ENCODE data around the gene CCDC116.
"Not testable (repeated sequence)": the region's sequence is repeated elsewhere in the genome, so short reads cannot be mapped to it uniquely, and the experiment has no call there.

The CCDC116 gene

GRCh38 chr22:21652547-21653545, 20.3 kb downstream of the CCDC116 start:
- DNase-seq: no peak

DNA sequence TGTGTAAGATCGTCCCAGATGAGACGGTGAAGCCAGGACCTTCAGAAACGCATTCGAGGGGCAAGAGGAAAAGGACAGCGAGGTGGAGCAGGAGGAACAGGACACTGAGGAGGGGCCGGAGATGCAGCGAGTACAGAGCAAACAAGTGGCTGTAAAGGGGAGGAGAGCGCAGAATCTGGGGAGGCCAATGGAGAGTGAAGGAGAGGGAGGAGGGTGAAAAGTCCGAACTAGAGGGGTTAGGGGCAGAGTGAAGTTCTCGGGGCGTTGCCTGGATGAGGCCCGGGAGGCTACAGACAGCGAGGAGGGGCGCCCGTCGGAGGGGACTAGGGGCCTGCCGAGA, 24.4 kb downstream of the CCDC116 start:
- no peak for DNase-seq

DNA sequence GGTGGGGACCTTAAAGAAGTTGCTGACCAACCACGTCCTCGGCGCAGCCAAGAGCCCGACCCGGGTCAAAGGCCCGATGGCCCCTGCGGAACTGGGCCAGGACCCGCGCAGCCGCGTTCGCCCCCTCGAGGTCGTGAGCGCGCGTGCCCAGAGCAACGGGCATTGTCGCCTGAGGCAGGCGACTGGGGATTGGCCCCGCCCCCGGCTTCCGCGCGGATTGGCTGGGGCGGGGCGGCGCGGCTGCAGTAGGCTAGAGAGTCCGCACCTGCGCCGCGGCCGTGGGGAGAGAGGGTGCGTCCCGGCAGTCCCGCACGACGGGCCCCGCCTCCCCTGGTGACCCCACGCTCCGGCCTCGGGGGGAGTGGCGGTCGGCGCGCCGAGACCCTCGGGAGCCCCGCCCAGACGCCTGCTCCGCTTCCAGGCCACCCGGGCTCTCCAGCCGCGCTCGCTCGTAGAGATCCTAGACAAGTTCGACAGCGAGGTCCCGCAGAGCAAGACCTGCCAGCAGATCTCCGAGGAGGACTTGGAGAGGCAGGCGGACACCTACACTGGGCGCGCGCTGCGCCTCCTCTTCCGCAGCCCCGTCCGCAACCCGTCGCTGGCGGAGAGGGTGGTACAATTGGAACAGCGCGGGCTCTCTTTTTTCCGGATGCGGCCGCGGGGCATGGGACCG, 24.9 kb downstream of the CCDC116 start:
- peak; percentile 36 for DNase-seq

DNA sequence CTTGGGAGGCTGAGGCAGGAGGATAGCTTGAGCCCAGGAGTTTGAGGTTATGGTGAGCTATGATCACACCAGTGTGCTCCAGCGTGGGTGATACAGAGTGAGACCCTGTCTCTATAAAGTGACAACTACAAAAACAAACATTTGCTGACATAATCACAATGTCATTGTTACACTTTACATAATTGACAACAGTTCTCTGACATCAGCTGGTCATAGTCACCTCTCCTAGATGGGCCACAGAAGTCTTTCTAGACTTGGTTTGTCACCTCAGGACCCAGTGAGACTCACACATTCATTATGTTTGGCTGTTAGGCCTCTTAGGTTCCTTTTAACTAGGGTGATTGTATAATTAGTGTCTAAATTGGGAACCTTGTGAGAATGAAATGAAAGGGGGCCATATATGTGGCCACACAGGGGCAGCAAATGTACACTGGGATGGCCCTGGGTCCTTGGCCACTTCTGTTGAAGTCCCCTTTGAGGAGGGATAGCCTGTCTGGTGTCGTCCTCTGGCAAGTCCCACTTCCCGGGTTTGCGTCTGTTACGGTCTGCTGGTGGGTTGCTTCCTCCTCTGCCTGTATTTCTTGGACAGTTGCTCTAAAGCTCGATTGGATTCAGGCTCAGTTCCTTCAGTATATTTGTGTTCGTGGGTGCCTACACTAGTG, 27.4 kb downstream of the CCDC116 start:
- DNase-seq: no peak

- DNase-seq: no peak
These were observed 28.3 kb downstream of the CCDC116 start for GRCh38 chr22:21660904-21661303.

DNA sequence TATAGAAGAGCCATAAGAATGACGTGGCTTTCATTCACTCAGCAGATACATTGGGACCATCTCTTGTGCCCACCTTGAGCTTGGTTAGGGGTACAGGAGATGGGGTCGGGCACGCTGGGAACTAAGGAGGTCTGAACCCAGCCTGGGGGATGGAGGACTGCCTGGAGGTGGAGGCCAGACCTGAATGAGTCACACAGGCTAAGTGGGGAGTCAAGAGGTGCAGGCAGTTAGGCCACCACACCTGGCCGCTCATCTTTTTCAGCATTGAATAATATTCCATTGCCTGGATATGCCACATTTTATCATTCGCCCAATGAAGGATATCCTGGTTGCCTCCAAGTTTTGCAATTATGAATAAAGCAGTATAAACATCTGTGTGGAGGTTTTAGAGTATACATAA, 29.4 kb downstream of the CCDC116 start:
- DNase-seq: no peak

DNA sequence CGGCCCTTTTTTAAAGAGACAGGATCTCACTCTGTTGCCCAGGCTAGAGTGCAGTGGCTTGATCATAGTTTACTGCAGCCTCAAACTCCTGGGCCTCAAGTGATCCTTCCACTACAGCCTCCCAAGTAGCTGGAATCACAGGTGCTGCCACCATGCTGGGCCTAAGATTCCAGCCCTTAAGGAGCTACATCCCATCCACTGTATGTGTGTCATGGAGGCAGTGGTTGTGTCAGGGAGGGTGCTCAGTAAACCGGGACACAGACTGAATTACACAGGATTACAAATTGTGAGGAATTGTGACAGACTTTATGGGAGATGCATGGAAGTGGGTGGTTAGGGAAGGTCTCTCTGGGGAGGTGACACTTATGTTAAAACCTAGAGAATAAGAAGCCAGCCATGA, 31.2 kb downstream of the CCDC116 start:
- DNase-seq: no peak

DNA sequence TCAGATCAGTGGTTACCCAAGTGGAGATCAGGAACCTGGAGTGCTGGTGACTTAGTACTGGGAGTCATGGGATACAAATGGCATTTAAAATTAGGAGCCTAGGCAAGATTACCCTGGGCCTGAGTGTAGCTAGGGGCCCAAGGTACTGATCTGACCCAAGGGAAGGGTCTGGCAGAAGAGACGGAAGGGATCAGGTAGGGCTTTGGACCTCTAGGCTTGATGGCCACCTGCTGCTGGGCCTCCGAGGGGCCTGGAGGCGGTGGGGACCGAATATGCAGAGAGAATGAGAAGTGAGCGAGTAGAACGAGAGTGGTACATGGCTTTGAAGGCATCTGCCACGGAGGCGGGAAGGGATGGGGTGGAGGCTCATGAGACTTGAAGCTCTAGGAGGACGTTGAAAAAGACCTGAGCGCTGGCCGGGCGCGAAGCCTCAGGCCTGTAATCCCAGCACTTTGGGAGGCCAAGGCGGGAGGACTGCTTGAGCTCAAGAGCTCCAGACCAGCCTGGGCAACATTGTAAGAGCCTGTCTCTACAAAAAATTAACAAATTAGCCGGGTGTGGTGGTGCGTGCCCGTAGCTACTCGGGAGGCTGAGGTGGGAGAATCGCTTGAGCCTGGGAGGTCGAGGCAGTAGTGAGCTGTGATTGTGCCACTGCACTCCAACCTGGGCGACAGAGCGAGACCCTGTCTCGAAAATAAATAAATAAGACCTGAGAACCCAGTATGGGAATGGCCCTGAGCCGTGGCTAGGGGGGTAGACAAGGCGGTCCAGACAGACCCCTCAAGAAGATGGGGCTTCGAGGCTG, 32.7 kb downstream of the CCDC116 start:
- no peak for DNase-seq

- no peak for DNase-seq
These were observed 34.2 kb downstream of the CCDC116 start for GRCh38 chr22:21666786-21667185.

- DNase-seq: no peak
These were observed 36.5 kb downstream of the CCDC116 start for GRCh38 chr22:21669026-21669425.

GRCh38 chr22:21672107-21672629, 39.6 kb downstream of the CCDC116 start:
- no peak for DNase-seq

DNA sequence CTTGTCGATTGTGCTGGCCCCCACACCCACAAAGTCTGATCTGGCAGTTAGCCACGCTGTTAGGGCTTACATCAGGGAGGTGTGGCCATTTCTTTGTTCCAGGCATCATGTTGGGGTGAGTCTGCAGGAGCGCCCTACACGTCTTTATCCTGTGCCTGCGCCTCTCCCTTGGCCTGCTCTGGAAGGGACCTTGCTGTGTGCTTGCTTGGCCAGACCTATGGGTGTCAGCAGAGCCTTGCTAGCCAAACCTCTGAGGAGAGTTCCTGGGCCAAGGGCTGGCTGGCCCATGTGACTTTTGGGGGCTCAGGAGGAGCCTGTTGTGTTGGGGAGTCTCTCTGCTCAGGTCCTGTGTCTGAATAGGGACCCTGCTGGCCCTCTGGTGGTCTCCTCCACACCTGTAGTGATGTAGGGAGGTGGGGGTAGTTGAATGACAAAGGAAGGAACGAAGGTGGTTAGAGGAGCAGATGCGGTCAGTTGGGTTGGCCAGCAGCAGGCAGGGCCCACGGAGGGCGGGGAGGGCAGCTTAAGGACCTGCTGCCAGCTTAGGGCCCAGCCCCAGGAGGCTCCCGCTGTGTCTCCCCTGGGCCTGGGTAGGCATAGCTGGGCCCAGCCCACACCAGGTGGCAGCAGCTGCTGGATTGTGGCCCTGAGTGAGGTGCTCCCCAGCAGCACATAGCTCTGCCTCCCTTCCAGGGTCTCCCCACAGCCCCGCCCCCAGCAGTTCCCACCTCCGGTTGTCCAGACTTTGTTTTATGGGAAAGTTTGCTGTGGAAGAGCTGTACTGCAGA, 41.2 kb downstream of the CCDC116 start:
- DNase-seq: no peak

DNA sequence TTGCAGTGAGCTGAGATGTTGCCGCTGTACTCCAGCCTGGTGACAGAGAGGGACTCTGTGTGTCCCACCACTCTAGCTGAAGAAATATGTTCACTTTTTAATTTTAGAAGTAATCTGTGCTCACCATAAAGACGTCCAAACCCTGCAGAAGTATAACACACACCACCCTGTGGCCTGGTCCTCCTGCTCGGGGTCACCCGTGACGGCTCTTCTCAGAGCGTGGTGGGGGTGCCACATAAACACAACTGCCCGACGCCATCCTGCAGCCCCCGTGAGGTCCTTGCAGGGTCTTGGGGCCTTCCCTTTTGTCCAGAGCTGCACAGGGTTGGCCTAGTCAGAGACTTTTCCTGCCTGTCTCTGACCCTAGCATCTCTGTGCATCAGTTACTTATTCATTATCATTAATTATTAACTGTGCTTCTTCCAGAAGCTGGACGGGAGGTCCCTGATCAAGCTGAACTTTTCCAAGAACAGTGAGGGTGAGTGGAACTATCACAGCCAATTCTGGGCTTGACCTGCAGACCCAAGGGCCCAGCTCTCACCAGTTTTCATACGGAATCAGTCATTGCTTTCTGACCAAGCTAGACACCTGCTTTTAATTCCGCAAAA, 42.2 kb downstream of the CCDC116 start:
- DNase-seq: no peak

- no peak for DNase-seq
These were observed 45.3 kb downstream of the CCDC116 start for GRCh38 chr22:21677606-21678443.

- DNase-seq: not testable (repeated sequence)
These were observed 46.3 kb downstream of the CCDC116 start for GRCh38 chr22:21678842-21679241.

GRCh38 chr22:21679383-21679782, 46.8 kb downstream of the CCDC116 start:
- no peak for DNase-seq

DNA sequence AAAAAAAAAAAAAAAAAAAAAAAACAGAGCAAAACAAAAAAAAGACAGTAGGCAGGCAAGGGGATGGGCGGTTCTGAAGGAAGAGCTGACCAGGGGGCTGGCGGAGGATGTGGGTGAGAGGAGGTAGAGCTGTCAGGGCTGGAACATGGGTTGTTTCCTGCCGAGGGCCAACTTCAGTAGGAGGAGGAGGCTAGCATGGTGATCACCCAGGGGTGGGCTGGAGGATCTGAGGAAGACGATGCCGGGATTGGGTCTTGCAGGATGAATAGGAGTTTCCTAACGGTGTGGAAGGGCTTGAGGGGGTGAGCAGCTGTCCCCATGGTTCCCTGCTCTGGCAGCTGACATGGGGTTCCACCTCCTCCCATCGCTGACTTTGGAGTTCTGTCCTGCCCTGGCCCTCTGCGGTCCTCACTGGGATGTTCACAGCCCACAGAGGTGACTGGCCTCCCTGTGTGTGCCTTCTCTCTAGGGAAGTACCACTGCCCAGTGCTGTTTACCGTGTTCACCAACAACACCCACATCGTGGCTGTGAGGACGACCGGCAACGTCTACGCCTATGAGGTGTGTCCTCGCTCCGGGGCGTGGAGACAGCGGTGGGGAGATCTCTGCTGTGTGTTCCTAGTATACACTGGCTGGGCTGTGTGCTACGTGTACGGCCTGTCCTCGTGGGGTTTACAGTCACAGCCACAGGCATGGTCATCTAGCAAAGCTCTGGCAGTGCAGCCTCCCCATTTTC, 48.4 kb downstream of the CCDC116 start:
- no peak for DNase-seq

- no peak for DNase-seq
These were observed 49.2 kb downstream of the CCDC116 start for GRCh38 chr22:21681566-21682370.
